Mucosa of stomach (tissue), 1 donor: ENCODE data around the gene POGZ.

Experiments
- H3K27me3 ChIP-seq: one replicate; pipeline ENCODE4 v1.7.0; 2013; ENCODE audit warnings: mild to moderate bottlenecking, low read length; ENCODE audit not compliant: control insufficient read depth, insufficient read depth
- H3K36me3 ChIP-seq: one replicate; pipeline ENCODE4 v1.7.0; 2013; ENCODE audit warnings: low read length; ENCODE audit not compliant: control insufficient read depth, insufficient read depth
- H3K4me1 ChIP-seq: one replicate; pipeline ENCODE4 v1.7.0; 2013; ENCODE audit warnings: mild to moderate bottlenecking, low read length; ENCODE audit not compliant: control insufficient read depth, insufficient read depth
- H3K4me3 ChIP-seq: one replicate; pipeline ENCODE4 v1.7.0; 2013; ENCODE audit warnings: low read length
- H3K9ac ChIP-seq: one replicate; pipeline ENCODE4 v1.7.0; 2013; ENCODE audit warnings: mild to moderate bottlenecking, low read length, moderate library complexity
- H3K9me3 ChIP-seq: one replicate; pipeline ENCODE4 v1.7.0; 2013; ENCODE audit warnings: mild to moderate bottlenecking, low read length, moderate library complexity; ENCODE audit not compliant: control insufficient read depth
- donor health status: Pancreatic carcinoma.

POGZ gene

GRCh38 chr1:151494741-151495281, 35.5 kb upstream of the POGZ start:
- peaks cover 9% of the 10 kb centered on the region for H3K4me1 ChIP-seq
- no peak overlapping the region for H3K4me3 ChIP-seq
- H3K27me3 ChIP-seq = no peaks in the 10 kb centered on the region
- H3K9me3 ChIP-seq = no peaks in the 10 kb centered on the region
- H3K36me3 ChIP-seq = no peaks in the 10 kb centered on the region
- H3K9ac ChIP-seq = no peak overlapping the region

DNA sequence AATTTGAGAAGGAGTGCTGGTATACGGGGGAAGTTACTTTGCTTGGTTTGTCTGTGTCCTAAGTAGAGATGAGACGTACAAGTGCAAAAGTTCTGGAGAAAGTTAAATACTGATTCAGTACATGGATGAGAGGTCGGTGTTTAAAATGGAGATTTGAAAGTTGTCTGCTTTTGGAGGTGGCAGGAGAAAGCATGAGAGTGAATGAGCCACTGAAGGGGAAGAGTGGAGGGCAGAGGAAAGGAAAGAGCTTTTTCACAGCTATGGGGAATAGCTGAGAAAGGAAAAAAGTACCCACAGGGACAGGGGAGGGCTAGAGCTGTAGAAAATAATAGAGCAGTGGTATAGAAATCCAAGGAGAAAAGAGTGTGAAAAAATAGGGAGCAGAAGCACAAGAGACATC, 33.7 kb upstream of the POGZ start:
- Histone ChIP-seq H3K9ac (no peak overlapping the region), H3K4me1 (peaks cover 9% of the 10 kb centered on the region), H3K4me3 (no peak overlapping the region), H3K27me3 (no peaks in the 10 kb centered on the region), H3K9me3 (no peaks in the 10 kb centered on the region), H3K36me3 (no peaks in the 10 kb centered on the region)

DNA sequence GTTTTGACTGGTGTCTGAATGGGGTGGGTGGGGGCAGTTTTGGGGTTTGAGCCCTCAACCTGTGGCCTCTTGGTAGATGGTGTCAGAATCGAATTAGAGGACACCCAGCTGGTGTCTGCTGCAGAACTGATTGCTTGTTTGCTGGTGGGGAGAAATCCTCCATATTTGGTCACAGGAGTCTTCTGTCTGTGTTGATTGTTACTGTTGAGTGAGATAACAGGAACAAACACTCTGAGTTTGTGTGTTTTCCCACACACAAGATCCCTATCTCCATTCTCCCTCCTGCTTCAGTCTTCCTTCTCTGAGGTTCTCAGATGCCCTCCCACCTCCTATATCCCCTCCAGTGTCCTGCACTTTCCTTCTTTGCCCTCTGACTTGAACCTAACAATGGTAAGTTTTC, 32.8 kb upstream of the POGZ start:
- H3K4me3 ChIP-seq = no peak overlapping the region
- H3K9ac ChIP-seq = no peak overlapping the region
- H3K9me3 ChIP-seq = no peaks in the 10 kb centered on the region
- H3K4me1 ChIP-seq = peaks cover 9% of the 10 kb centered on the region
- no peaks in the 10 kb centered on the region for H3K27me3 ChIP-seq
- no peaks in the 10 kb centered on the region for H3K36me3 ChIP-seq

- H3K36me3 ChIP-seq = no peaks in the 10 kb centered on the region
- no peaks in the 10 kb centered on the region for H3K27me3 ChIP-seq
- no peak overlapping the region for H3K9ac ChIP-seq
- no peaks in the 10 kb centered on the region for H3K9me3 ChIP-seq
- no peak overlapping the region for H3K4me3 ChIP-seq
- H3K4me1 ChIP-seq = peaks cover 9% of the 10 kb centered on the region
Observed at GRCh38 chr1:151491641-151492040, 32.3 kb upstream of the POGZ start.

DNA sequence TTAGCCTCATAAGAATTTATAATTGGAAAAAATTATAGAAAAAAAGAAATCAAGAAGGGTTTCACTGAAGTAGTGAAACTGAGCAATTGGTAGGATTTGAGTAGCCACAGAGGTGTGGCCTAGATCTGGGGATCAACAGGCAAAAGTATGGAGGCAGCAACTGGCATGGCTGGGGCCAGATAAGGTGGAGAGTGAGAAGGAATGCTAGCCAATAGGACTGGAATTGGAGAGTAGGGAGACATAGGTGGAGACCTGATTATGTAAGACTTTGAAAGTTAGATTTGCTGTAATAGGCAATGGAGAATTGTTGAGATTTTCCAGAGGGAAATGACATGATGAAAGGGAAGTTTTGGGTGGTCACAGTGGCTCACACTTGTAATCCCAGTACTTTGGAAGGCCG, 27.3 kb upstream of the POGZ start:
- no peaks in the 10 kb centered on the region for H3K4me1 ChIP-seq
- H3K36me3 ChIP-seq = no peaks in the 10 kb centered on the region
- H3K9ac ChIP-seq = no peak overlapping the region
- no peaks in the 10 kb centered on the region for H3K9me3 ChIP-seq
- H3K27me3 ChIP-seq = no peaks in the 10 kb centered on the region
- H3K4me3 ChIP-seq = no peak overlapping the region

- H3K36me3 ChIP-seq = no peaks in the 10 kb centered on the region
- no peak overlapping the region for H3K4me3 ChIP-seq
- H3K9ac ChIP-seq = no peak overlapping the region
- H3K4me1 ChIP-seq = no peaks in the 10 kb centered on the region
- H3K27me3 ChIP-seq = no peaks in the 10 kb centered on the region
- no peaks in the 10 kb centered on the region for H3K9me3 ChIP-seq
Observed at GRCh38 chr1:151485685-151486255, 26.5 kb upstream of the POGZ start.

GRCh38 chr1:151482017-151482416, 22.7 kb upstream of the POGZ start:
- H3K4me1 ChIP-seq = no peaks in the 10 kb centered on the region
- no peaks in the 10 kb centered on the region for H3K36me3 ChIP-seq
- H3K9me3 ChIP-seq = no peaks in the 10 kb centered on the region
- no peak overlapping the region for H3K4me3 ChIP-seq
- no peaks in the 10 kb centered on the region for H3K27me3 ChIP-seq
- no peak overlapping the region for H3K9ac ChIP-seq

- Histone ChIP-seq H3K4me1 (no peaks in the 10 kb centered on the region), H3K27me3 (no peaks in the 10 kb centered on the region), H3K4me3 (no peak overlapping the region), H3K36me3 (no peaks in the 10 kb centered on the region), H3K9ac (no peak overlapping the region), H3K9me3 (no peaks in the 10 kb centered on the region)
Observed at GRCh38 chr1:151479462-151479861, 20.2 kb upstream of the POGZ start.

DNA sequence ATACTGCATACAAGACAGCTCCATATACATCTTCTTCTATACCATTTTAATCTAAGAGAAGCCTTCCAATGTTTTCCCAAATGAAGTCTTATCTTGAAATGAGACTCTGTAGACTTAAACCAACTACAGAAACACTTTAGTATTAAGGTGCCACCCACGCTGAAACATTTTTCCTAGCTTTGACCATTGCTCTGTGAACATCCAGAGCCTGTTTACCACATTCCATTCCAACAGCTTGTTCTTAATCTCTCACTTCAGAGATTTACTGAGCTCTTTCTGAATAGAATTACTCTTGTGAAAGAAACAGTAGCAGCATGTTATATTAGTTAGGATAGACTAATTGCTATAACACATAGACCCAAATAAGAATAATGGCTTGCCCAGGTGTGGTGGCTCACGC, 19.6 kb upstream of the POGZ start:
- Histone ChIP-seq H3K36me3 (no peaks in the 10 kb centered on the region), H3K27me3 (no peaks in the 10 kb centered on the region), H3K4me3 (no peak overlapping the region), H3K4me1 (no peaks in the 10 kb centered on the region), H3K9me3 (no peaks in the 10 kb centered on the region), H3K9ac (no peak overlapping the region)

DNA sequence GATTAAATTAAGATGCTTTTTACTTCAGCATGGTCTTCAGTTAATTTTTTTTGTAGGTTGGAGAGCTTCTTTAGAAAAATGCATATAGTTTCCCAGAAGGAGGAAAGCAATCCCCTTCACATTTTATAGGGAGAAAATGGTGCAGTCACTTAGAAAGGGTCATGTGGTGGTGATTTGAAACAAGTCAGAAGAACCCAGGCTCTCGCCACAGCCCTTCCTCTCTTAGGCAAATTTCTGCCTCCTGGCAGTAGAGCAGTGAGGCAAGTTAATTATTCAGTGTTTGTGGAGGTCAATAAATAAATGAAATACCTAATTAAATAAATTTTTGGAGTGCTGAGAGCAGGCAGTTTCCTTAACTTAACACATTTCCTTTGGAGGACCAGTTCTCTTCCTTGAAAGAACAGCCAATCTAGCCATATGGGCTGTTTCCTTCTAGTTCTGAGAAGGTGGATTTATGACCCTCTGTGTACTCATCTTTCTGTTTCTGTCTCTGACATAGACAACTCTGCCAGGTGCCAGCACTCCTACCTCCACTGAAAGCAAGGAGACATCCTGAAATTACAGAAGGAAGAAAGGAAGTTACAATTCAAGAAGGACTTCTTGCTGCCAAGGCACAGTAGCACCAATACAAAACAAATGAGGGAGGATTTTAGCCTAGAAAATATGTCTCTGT, 19.0 kb upstream of the POGZ start:
- no peaks in the 10 kb centered on the region for H3K4me1 ChIP-seq
- no peak overlapping the region for H3K4me3 ChIP-seq
- H3K36me3 ChIP-seq = no peaks in the 10 kb centered on the region
- H3K27me3 ChIP-seq = no peaks in the 10 kb centered on the region
- H3K9me3 ChIP-seq = no peaks in the 10 kb centered on the region
- H3K9ac ChIP-seq = no peak overlapping the region

DNA sequence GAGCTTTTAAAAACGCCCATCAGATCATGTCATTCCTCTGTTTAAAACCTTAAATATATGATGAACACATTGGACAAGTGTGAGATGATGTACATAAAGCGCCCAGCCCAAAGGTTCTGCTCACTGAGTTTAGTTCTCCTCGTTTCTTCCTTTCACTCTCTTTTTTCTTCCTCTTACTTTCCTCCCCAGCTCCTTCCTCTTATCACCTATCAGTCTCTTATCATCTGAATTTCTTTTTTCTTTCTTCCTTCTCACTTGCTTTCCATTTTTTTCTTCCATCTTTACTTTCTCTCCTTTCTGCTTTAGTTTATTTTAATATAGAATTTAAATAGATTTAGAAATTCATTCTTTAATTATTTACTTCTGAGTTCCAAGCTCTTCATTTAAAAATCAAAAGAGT, 17.8 kb upstream of the POGZ start:
- H3K36me3 ChIP-seq = no peaks in the 10 kb centered on the region
- H3K9ac ChIP-seq = no peak overlapping the region
- no peaks in the 10 kb centered on the region for H3K27me3 ChIP-seq
- H3K9me3 ChIP-seq = no peaks in the 10 kb centered on the region
- no peak overlapping the region for H3K4me3 ChIP-seq
- no peaks in the 10 kb centered on the region for H3K4me1 ChIP-seq

GRCh38 chr1:151476083-151476482, 16.8 kb upstream of the POGZ start:
- no peaks in the 10 kb centered on the region for H3K27me3 ChIP-seq
- no peaks in the 10 kb centered on the region for H3K9me3 ChIP-seq
- H3K36me3 ChIP-seq = no peaks in the 10 kb centered on the region
- H3K4me3 ChIP-seq = no peak overlapping the region
- no peak overlapping the region for H3K9ac ChIP-seq
- H3K4me1 ChIP-seq = no peaks in the 10 kb centered on the region
